Tibial nerve (tissue), 4 donors: Measurements from ENCODE around the gene ZDHHC16.

Source experiments
- CTCF ChIP-seq, 5 experiments: fragments of 200-600 bp in 3 of 5; fragments of 450-650 bp in 2 of 5; sonication (generic) in 3 of 5; IDR thresholded peaks; one replicate each; pipeline ENCODE4 v1.5.1; 2016 to 2019; ENCODE audit warnings: antibody characterized with exemption in 5 of 5, mild to moderate bottlenecking in 3 of 5, moderate library complexity in 2 of 5
- EP300 ChIP-seq, 2 donors: sonication (generic); formaldehyde crosslinking; IDR thresholded peaks; one replicate each; pipeline ENCODE4 v1.6.1; 2017; ENCODE audit warnings: antibody characterized with exemption in 2 of 2, mild to moderate bottlenecking in 1 of 2
- POLR2A ChIP-seq, 2 donors: fragments of 450-650 bp; IDR thresholded peaks; one replicate each; pipeline ENCODE4 v1.6.1; 2017; ENCODE audit warnings: antibody characterized with exemption in 2 of 2, mild to moderate bottlenecking in 2 of 2, moderate library complexity in 2 of 2

- TF ChIP-seq EP300 (IDR thresholded peaks at IDR 0.05) (no peak), CTCF (IDR thresholded peaks at IDR 0.05) (no peak), POLR2A (IDR thresholded peaks at IDR 0.05) (no peak)
Observed at GRCh38 chr10:97444212-97444611, 1.8 kb upstream of the ZDHHC16 start.
